ENCODE measurements around the gene TNFRSF6B.

TNFRSF6B gene

GRCh38 chr20:63732118-63733095 lies 36.0 kb downstream of the TNFRSF6B start:
- DNase-seq (ENCODE audit: low read depth, low spot score): no peak
- H3K4me3 ChIP-seq (ENCODE audit: low read length): no peak overlapping the region

- DNase-seq (ENCODE audit: low read depth, low spot score): no peak
Measured at GRCh38 chr20:63733117-63733516, 36.7 kb downstream of the TNFRSF6B start.

GRCh38 chr20:63733579-63734081 lies 37.2 kb downstream of the TNFRSF6B start:
- H3K4me3 ChIP-seq (ENCODE audit: low read length): no peak overlapping the region
- no peak for DNase-seq (ENCODE audit: low read depth, low spot score)

More at GRCh38 chr20:63733117-63733516, 36.7 kb downstream of the TNFRSF6B start:
- no peak overlapping the region for H3K4me3 ChIP-seq (ENCODE audit: low read length)

GRCh38 chr20:63734111-63734945 lies 37.9 kb downstream of the TNFRSF6B start:
- no peak overlapping the region for H3K4me3 ChIP-seq (ENCODE audit: low read length)
- no peak for DNase-seq (ENCODE audit: low read depth, low spot score)

GRCh38 chr20:63734946-63735858 lies 38.8 kb downstream of the TNFRSF6B start:
- DNase-seq (ENCODE audit: low read depth, low spot score): no peak
- 0 out of 2 replicates have a peak overlapping the region, but pooled peaks have one; percentile 93 for H3K4me3 ChIP-seq (ENCODE audit: low read length)

GRCh38 chr20:63735859-63736718 lies 39.6 kb downstream of the TNFRSF6B start, which contains the start of gene LIME1:
TSS of gene LIME1 (plus strand) at chr20:63736664. CDS start at chr20:63737550, 886 bp downstream.
- H3K4me3 ChIP-seq (ENCODE audit: low read length): peak within 1 kb of the TSS; percentile 93
- DNase-seq (ENCODE audit: low read depth, low spot score): peak; percentile 90

- DNase-seq (ENCODE audit: low read depth, low spot score): no peak
- H3K4me3 ChIP-seq (ENCODE audit: low read length): peak overlapping the region; percentile 93
Measured at GRCh38 chr20:63736893-63737694, 40.6 kb downstream of the TNFRSF6B start.

GRCh38 chr20:63737695-63737944 lies 41.2 kb downstream of the TNFRSF6B start:
- no peak for DNase-seq (ENCODE audit: low read depth, low spot score)
- H3K4me3 ChIP-seq (ENCODE audit: low read length): peak overlapping the region; percentile 93

- H3K4me3 ChIP-seq (ENCODE audit: low read length): peak overlapping the region; percentile 93
- no peak for DNase-seq (ENCODE audit: low read depth, low spot score)
Measured at GRCh38 chr20:63737945-63738686, 41.7 kb downstream of the TNFRSF6B start.

GRCh38 chr20:63738687-63739129 lies 42.3 kb downstream of the TNFRSF6B start:
- DNase-seq (ENCODE audit: low read depth, low spot score): no peak
- H3K4me3 ChIP-seq (ENCODE audit: low read length): peak overlapping the region; percentile 93

- no peak for DNase-seq (ENCODE audit: low read depth, low spot score)
Measured at GRCh38 chr20:63739130-63740069, 42.9 kb downstream of the TNFRSF6B start, which contains the start of gene SLC2A4RG. TSS of gene SLC2A4RG (plus strand) at chr20:63739776. CDS start at chr20:63739913, 137 bp downstream.

GRCh38 chr20:63740070-63740626 lies 43.7 kb downstream of the TNFRSF6B start:
- no peak for DNase-seq (ENCODE audit: low read depth, low spot score)
- H3K4me3 ChIP-seq (ENCODE audit: low read length): no peak overlapping the region

More at GRCh38 chr20:63739130-63740069, 42.9 kb downstream of the TNFRSF6B start, which contains the start of gene SLC2A4RG:
- peak within 1 kb of the TSS; percentile 93 for H3K4me3 ChIP-seq (ENCODE audit: low read length)

- H3K4me3 ChIP-seq (ENCODE audit: low read length): no peak overlapping the region
- DNase-seq (ENCODE audit: low read depth, low spot score): no peak
Measured at GRCh38 chr20:63740627-63741353, 44.3 kb downstream of the TNFRSF6B start.

GRCh38 chr20:63741354-63741675 lies 44.9 kb downstream of the TNFRSF6B start:
- no peak overlapping the region for H3K4me3 ChIP-seq (ENCODE audit: low read length)
- DNase-seq (ENCODE audit: low read depth, low spot score): no peak
